Astrocyte of the cerebellum (primary cell): ENCODE results near the gene PRIM2.
"Not testable (repeated sequence)": the region's sequence is repeated elsewhere in the genome, so short reads cannot be mapped to it uniquely, and the experiment has no call there.

Experiments used
- DNase-seq: peaks from one replicate; pipeline ENCODE4 v3.0.0-alpha.2; 2011; ENCODE audit warnings: low read depth
- H3K4me3 ChIP-seq: 2 replicates; pipeline ENCODE4 v1.5.1; 2011; ENCODE audit warnings: mild to moderate bottlenecking, low read depth, low read length, moderate library complexity
- in situ Hi-C: cut with HindIII; loops from 2 replicates; pipeline ENCODE4 v1.10.0; 2017; ENCODE audit warnings: low sequenced_read_pairs
- TF ChIP-seq, protein P1 (sequence below): IDR thresholded peaks from 2 replicates; pipeline ENCODE4 v1.5.1; 2012; ENCODE audit warnings: low read length, low read depth, moderate library complexity, mild to moderate bottlenecking; ENCODE audit errors: missing control alignments

PRIM2 gene

DNA sequence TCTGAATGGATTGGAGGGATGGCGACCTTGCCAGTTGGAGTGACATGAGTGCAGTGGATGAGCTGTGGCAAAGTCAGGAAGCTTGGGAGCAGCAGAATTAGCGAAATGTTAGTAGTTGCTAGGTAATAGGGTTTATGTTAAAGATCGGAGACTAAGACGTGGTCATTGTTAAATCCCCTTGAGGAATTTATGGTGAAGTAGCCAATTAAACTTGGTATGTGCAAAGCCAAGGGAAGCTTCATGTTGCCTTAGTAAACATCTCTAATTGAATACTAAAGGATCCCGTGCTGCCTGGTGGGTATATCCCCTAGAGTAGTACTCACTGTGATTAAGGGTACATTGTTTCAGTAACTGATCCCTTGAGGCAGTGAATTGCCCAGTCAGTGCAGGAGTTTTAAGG is 106.0 kb downstream of the PRIM2 start:
- no peak overlapping the region for H3K4me3 ChIP-seq
- in situ Hi-C loops = no loop called here
- TF ChIP-seq, protein P1, sequence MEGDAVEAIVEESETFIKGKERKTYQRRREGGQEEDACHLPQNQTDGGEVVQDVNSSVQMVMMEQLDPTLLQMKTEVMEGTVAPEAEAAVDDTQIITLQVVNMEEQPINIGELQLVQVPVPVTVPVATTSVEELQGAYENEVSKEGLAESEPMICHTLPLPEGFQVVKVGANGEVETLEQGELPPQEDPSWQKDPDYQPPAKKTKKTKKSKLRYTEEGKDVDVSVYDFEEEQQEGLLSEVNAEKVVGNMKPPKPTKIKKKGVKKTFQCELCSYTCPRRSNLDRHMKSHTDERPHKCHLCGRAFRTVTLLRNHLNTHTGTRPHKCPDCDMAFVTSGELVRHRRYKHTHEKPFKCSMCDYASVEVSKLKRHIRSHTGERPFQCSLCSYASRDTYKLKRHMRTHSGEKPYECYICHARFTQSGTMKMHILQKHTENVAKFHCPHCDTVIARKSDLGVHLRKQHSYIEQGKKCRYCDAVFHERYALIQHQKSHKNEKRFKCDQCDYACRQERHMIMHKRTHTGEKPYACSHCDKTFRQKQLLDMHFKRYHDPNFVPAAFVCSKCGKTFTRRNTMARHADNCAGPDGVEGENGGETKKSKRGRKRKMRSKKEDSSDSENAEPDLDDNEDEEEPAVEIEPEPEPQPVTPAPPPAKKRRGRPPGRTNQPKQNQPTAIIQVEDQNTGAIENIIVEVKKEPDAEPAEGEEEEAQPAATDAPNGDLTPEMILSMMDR = no peak
- DNase-seq = no peak

DNA sequence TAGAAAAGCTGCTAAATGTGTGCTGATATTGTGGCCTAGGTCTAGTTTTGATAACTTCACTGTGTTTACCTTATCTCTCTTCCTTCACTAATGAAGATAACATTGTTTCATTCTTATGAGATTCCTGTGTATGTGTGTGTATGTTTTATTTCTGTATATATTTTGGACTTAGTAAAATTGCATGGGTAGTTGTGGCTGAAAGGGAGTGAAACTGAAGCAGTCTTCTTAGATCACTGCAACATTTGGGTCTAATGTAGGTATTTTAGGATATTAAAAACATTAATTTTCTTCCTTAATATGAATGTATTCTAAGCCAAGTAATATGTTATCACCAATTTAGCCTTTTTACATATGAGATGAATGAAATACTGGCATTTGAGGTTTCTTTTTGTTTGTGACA is 114.3 kb downstream of the PRIM2 start:
- in situ Hi-C loops, H3K4me3 ChIP-seq, DNase-seq: not testable (repeated sequence)

DNA sequence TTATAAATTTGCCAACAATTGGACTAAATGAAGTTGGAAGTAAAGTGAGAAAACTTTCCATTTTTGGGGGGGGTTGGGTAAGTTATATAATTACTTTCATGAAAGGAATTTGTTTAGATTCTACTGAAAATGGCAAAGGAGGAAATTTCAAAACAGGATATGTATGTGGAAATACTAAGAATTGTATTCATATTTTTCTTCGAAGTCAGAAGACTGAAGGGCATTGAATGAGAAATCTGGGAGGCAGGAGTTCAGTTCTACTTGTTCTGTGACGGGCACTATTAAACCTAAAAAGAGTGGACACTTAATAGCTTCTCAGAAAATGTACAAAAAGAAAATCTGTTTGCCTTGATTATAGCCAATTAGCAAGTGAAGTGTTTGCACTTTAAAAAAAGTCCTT is 114.7 kb downstream of the PRIM2 start:
- in situ Hi-C loops = no loop called here
- H3K4me3 ChIP-seq = no peak overlapping the region
- DNase-seq = peak; percentile 12
- TF ChIP-seq, protein P1 = no peak

DNA sequence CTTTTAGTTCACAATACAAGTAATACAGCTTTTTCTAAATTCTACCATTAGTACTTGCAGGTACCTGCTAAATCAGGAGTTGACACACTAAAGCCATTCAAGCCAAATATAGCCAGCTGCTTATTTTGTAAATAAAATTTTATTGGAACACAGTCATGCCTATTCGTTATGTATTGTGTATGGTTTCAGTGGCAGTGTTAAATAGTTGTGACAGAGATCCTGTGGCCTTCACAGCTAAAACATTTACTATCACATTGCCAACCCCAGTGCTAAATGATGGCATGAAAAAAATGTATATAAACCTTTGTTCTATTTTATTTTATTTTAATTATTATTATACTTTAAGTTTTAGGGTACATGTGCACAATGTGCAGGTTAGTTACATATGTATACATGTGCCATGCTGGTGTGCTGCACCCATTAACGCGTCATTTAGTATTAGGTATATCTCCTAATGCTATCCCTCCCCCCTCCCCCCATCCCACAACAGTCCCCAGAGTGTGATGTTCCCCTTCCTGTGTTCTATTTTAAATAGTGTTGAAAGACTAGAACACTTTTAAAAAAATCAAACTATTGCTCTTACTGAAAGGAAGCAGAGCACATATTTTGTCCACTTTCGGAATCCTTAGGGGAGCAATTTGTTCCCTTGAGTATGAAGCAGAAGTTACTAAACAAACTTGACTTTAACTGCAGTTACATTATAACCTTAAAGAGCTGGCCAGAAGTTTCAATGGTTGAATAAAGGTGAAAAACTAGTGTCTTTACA is 115.7 kb downstream of the PRIM2 start:
- H3K4me3 ChIP-seq = no peak overlapping the region
- DNase-seq = no peak
- in situ Hi-C loops = no loop called here
- TF ChIP-seq, protein P1 = no peak

DNA sequence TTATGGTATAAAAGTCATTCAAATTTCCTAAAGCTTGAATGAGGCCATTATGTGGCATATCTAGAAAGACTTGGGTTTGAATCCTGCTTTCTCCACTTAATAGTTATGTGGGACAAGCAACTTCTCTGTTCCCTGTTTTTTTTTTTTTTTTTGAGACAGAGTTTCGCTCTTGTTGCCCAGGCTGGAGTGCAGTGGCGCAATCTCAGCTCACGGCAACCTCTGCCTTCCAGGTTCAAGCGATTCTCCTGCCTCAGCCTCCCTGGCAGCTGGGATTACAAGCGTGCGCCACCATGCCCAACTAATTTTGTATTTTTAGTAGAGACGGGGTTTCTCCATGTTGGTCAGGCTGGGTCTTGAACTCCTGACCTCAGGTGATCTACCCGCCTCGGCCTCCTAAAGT is 116.4 kb downstream of the PRIM2 start:
- H3K4me3 ChIP-seq, DNase-seq, in situ Hi-C loops: not testable (repeated sequence)

DNA sequence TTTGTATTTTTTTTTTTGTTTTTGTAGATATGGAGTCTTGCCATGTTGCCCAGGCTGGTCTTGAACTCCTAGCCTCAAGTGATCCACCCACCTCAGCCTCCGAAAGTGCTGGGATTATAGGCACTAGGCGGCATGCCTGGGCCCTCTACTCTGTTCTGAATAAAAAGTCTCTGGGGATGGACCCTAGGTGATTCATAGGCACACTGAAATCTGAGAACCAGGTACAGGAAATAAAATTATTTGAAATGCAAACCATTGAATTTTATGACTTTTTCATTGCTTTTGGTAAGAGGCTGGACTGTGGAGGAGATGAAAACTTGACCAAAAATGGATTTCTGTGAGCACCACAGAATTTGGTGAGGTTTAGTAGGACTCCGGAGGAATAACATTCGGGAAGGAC is 117.5 kb downstream of the PRIM2 start:
- TF ChIP-seq, protein P1 = no peak
- H3K4me3 ChIP-seq = no peak overlapping the region
- in situ Hi-C loops = no loop called here
- no peak for DNase-seq

DNA sequence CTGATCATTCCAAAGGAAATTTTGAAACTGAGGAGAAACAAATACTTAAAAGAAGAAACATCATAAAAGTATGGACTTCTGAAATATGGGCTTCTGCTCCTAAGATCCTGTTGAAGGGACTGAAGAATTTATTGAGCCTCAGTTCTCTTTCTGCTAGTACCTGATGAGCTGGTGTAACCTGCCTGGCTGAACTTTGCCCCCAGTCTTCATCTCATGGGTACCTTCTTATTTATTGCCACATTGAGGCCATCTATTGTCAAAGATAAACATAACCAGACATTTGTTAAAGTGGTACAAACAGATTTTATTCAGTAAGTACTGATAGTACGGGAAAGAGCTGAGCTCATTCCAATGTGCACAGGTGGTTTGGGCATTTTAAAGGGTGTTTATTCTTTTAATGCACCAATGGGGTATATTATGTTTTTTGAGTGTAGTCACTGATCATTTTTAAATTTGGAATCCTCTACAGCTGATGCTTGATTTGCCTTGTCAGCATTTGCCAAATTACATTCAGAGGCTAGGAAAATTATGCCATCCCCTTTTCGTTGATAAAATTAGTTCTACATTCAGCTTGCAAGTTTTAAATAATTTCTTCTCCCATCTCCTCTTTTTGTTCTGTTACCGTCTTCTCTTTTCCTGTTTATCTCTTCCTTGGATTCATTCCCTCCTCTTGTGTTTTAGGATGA is 118.2 kb downstream of the PRIM2 start:
- in situ Hi-C loops = no loop called here
- TF ChIP-seq, protein P1 = no peak
- H3K4me3 ChIP-seq = no peak overlapping the region
- no peak for DNase-seq

DNA sequence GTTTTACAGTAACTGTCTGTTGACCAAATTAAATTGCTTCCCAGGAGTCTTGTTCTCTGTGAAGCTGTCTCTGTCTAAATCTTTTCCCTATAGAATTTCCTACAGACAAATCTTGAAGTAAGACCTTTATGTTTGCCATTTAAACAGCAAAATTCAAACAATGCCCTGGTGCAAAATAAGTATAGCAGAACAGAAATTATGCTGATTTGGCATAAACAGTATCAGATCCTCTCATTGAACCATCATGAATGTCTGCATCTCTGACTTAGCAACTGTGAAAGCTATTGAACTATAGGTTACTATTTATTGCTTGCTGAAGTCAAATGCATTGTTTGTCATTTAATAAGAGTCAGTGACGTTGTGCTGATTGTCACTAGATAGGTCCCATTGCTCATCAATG is 123.3 kb downstream of the PRIM2 start:
- in situ Hi-C loops, H3K4me3 ChIP-seq, DNase-seq: not testable (repeated sequence)

DNA sequence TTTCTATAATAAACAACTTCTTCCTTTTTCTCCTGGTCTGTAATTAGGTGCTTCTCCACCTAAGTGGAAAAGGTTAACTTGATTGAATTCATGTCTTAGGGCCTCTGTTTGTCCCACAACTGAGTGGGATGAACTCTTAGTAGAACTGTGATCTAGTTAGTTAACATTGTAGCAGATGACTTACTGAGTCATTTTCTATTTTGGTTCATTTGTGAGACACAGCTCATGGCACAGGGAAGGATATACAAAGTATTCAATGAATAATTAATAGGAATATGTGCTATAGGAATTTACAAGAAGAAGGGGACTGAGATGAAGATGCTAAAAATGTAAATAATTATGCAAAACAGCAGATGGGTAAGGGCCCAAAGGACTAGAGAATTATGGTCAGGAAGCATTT is 124.7 kb downstream of the PRIM2 start:
- H3K4me3 ChIP-seq, in situ Hi-C loops, DNase-seq: not testable (repeated sequence)

DNA sequence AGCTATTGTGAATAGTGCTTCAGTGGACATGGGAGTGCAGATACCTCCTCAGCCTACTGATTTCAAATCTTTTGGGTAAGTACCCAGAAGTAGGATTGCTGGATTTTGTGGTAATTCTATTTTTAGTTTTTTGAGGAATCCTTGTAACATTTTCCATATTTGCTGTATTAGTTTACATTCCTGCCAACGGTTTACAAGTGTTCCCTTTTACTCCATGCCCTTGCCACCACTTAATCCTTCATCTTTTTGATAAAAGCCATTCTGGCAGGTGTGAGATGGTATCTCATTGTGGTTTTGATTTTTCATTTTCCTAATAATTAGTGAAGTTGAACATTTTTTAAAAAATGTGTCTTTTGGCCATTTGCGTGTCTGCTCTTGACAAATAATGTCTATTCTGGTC is 125.8 kb downstream of the PRIM2 start:
- H3K4me3 ChIP-seq, DNase-seq, in situ Hi-C loops: not testable (repeated sequence)

DNA sequence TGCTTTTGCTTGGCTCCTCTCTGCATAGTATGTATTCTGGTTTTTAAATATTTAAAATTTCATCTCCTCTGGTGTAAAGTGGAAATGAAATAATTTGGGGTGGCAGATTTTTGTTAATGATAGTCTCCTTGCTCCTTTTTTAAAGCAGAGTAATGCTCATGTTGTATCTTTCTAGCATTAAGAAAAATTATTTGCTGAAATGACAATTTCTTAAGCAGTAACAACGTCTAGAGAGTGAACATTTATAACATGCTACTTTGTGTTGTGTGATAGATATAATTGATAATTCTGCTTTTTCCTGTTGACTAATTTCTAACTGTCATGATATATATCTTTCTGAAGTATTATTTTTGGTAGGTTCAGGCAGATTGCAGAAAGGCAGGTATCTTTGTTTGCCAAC is 127.4 kb downstream of the PRIM2 start:
- H3K4me3 ChIP-seq, in situ Hi-C loops: not testable (repeated sequence)

DNA sequence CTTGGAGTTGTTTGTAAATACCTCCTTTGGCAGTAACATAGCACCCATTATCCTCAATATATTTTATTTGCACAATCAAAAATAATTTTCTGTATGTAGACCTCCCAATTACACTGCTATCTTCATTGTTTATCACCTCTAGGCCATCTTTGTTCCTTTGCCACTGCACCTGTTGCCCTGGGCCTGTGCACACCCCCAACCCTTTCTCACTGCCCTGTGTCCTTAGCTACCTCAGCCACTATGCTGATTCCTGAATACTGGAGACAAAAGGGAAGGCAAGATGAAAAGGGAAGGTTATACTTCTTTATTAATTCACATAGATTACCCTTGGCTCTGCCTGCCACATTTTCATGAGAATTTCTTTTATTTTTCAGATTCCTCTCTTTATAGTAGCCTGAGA is 127.9 kb downstream of the PRIM2 start:
- DNase-seq, in situ Hi-C loops: not testable (repeated sequence)

More for the DNA sequence above, 127.4 kb downstream of the PRIM2 start:
- not testable (repeated sequence) for DNase-seq

More for the DNA sequence above, 127.9 kb downstream of the PRIM2 start:
- H3K4me3 ChIP-seq = not testable (repeated sequence)
